Hepatocyte (in vitro differentiated cells): Measurements from ENCODE around the gene AGAP1. TPM values are rescaled to one million over a fixed set of nuclear protein-coding genes. Genes with fewer than 3 reads are reported as not detected.

Experiments used
- DNase-seq: peaks from one replicate; pipeline ENCODE4 v3.0.0-alpha.2; 2016; ENCODE audit warnings: low spot score
- H2AFZ ChIP-seq: fragments of 200-600 bp; sonication (generic); 2 replicates; pipeline ENCODE4 v1.6.0; 2016; ENCODE audit warnings: antibody characterized with exemption, mild to moderate bottlenecking
- H3K27ac ChIP-seq: fragments of 200-600 bp; sonication (generic); 2 replicates; pipeline ENCODE4 v1.5.1; 2016; ENCODE audit warnings: mild to moderate bottlenecking
- H3K27me3 ChIP-seq: fragments of 200-600 bp; sonication (generic); 2 replicates; pipeline ENCODE4 v1.6.1; 2016
- H3K36me3 ChIP-seq: fragments of 200-600 bp; sonication (generic); replicated peaks from 2 replicates; pipeline ENCODE4 v1.5.1; 2016; ENCODE audit warnings: low read depth; ENCODE audit not compliant: insufficient read depth
- H3K4me1 ChIP-seq: fragments of 200-600 bp; sonication (generic); 2 replicates; pipeline ENCODE4 v1.5.1; 2016; ENCODE audit warnings: mild to moderate bottlenecking, moderate library complexity; ENCODE audit not compliant: insufficient read depth
- H3K4me2 ChIP-seq: fragments of 200-600 bp; sonication (generic); 2 replicates; pipeline ENCODE4 v1.6.0; 2016
- H3K4me3 ChIP-seq: fragments of 200-600 bp; sonication (generic); 2 replicates; pipeline ENCODE4 v1.5.1; 2016; ENCODE audit warnings: mild to moderate bottlenecking
- H3K79me2 ChIP-seq: fragments of 200-600 bp; sonication (generic); 2 replicates; pipeline ENCODE4 v1.6.0; 2017; ENCODE audit warnings: mild to moderate bottlenecking
- H3K9me2 ChIP-seq: fragments of 200-600 bp; sonication (generic); replicated peaks from 2 replicates; pipeline ENCODE4 v1.6.0; 2017; ENCODE audit warnings: mild to moderate bottlenecking; ENCODE audit not compliant: insufficient read depth
- H3K9me3 ChIP-seq: fragments of 200-600 bp; sonication (generic); 2 replicates; pipeline ENCODE4 v1.5.1; 2016; ENCODE audit warnings: low read depth, mild to moderate bottlenecking
- H4K20me1 ChIP-seq: fragments of 200-600 bp; sonication (generic); 2 replicates; pipeline ENCODE4 v1.6.0; 2016; ENCODE audit warnings: mild to moderate bottlenecking; ENCODE audit not compliant: insufficient read depth, poor library complexity, severe bottlenecking
- EZH2 ChIP-seq: fragments of 200-600 bp; sonication (generic); IDR thresholded peaks from 2 replicates; pipeline ENCODE4 v1.6.1; 2016; ENCODE audit warnings: antibody characterized with exemption, mild to moderate bottlenecking, borderline replicate concordance
- EZH2phosphoT487 ChIP-seq: fragments of 200-600 bp; sonication (generic); IDR thresholded peaks from one replicate; pipeline ENCODE4 v1.6.1; 2018; ENCODE audit warnings: antibody characterized with exemption, mild to moderate bottlenecking, low read depth, moderate library complexity; ENCODE audit not compliant: unreplicated experiment, severe bottlenecking
- WGBS: methylation state at CpG from one replicate; pipeline ENCODE4 v1.1.6; 2016; ENCODE audit warnings: low lambda C conversion rate; ENCODE audit errors: missing lambda C conversion rate; 5-methylcytosine and 5-hydroxymethylcytosine counted together
- polyA plus RNA-seq: library from polyadenylated mRNA; unstranded; fragments of >200 nt; fragmentation: Nextera tagmentation; extraction: Ambion mirVana; gene quantifications from 2 replicates; pipeline ENCODE4 v1.2.1, GENCODE V29; 2016
- total RNA-seq: library from RNA; depleted of rRNA; stranded (reverse); fragments of >200 nt; gene quantifications from 2 replicates; pipeline ENCODE4 v1.2.3, GENCODE V29; 2014
- TF ChIP-seq, protein P1 (sequence below): fragments of 200-600 bp; sonication (generic); IDR thresholded peaks from 2 replicates; pipeline ENCODE4 v1.5.1; 2016; ENCODE audit warnings: antibody characterized with exemption, mild to moderate bottlenecking; ENCODE audit not compliant: poor library complexity

AGAP1 gene
- total and polyA plus RNA-seq, 2 experiments from 2014 or later, result 12.1 to 20.0 TPM

- no peak for DNase-seq
- H3K4me2 ChIP-seq, result no peak overlapping the region
- H4K20me1 ChIP-seq, result peaks cover 21% of the 10 kb centered on the region
- H3K9me2 ChIP-seq, result no peaks in the 10 kb centered on the region
- no peak overlapping the region for H3K27ac ChIP-seq
- no peaks in the 10 kb centered on the region for H3K27me3 ChIP-seq
- H2AFZ ChIP-seq, result no peak overlapping the region
- no peaks in the 10 kb centered on the region for H3K36me3 ChIP-seq
- TF ChIP-seq EZH2, result no peak
- TF ChIP-seq, protein P1, sequence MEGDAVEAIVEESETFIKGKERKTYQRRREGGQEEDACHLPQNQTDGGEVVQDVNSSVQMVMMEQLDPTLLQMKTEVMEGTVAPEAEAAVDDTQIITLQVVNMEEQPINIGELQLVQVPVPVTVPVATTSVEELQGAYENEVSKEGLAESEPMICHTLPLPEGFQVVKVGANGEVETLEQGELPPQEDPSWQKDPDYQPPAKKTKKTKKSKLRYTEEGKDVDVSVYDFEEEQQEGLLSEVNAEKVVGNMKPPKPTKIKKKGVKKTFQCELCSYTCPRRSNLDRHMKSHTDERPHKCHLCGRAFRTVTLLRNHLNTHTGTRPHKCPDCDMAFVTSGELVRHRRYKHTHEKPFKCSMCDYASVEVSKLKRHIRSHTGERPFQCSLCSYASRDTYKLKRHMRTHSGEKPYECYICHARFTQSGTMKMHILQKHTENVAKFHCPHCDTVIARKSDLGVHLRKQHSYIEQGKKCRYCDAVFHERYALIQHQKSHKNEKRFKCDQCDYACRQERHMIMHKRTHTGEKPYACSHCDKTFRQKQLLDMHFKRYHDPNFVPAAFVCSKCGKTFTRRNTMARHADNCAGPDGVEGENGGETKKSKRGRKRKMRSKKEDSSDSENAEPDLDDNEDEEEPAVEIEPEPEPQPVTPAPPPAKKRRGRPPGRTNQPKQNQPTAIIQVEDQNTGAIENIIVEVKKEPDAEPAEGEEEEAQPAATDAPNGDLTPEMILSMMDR, result no peak
- TF ChIP-seq EZH2phosphoT487, result no peak
- H3K4me1 ChIP-seq, result no peaks in the 10 kb centered on the region
- peaks cover 77% of the 10 kb centered on the region for H3K79me2 ChIP-seq
- no peak overlapping the region for H3K4me3 ChIP-seq
- no peaks in the 10 kb centered on the region for H3K9me3 ChIP-seq
- 98% methylated on average over 3 of the region's 3 CpGs for WGBS
Observed at GRCh38 chr2:235529621-235530020, 35.8 kb downstream of the AGAP1 start.

GRCh38 chr2:235530735-235531134 is 36.9 kb downstream of the AGAP1 start:
- H3K4me1 ChIP-seq, result no peaks in the 10 kb centered on the region
- no peaks in the 10 kb centered on the region for H3K36me3 ChIP-seq
- H3K9me3 ChIP-seq, result no peaks in the 10 kb centered on the region
- H4K20me1 ChIP-seq, result peaks cover 21% of the 10 kb centered on the region
- no peaks in the 10 kb centered on the region for H3K9me2 ChIP-seq
- DNase-seq, result no peak
- 97% methylated on average over 5 of the region's 5 CpGs for WGBS
- H3K4me2 ChIP-seq, result no peak overlapping the region
- no peaks in the 10 kb centered on the region for H3K27me3 ChIP-seq
- H3K79me2 ChIP-seq, result peaks cover 71% of the 10 kb centered on the region
- TF ChIP-seq EZH2phosphoT487 (no peak), EZH2 (no peak)
- TF ChIP-seq, protein P1, result no peak
- H3K4me3 ChIP-seq, result no peak overlapping the region
- H3K27ac ChIP-seq, result no peak overlapping the region
- no peak overlapping the region for H2AFZ ChIP-seq

GRCh38 chr2:235532307-235532706 is 38.5 kb downstream of the AGAP1 start:
- Histone ChIP-seq H3K79me2 (peaks cover 67% of the 10 kb centered on the region), H3K9me2 (no peaks in the 10 kb centered on the region), H3K27me3 (no peaks in the 10 kb centered on the region), H3K9me3 (no peaks in the 10 kb centered on the region), H3K36me3 (no peaks in the 10 kb centered on the region), H3K4me2 (no peak overlapping the region), H2AFZ (no peak overlapping the region), H3K4me3 (no peak overlapping the region), H3K4me1 (no peaks in the 10 kb centered on the region), H3K27ac (no peak overlapping the region), H4K20me1 (peaks cover 22% of the 10 kb centered on the region)
- WGBS, result 95% methylated on average over 5 of the region's 5 CpGs
- TF ChIP-seq, protein P1, result no peak
- TF ChIP-seq EZH2phosphoT487 (no peak), EZH2 (no peak)
- DNase-seq, result no peak

GRCh38 chr2:235533198-235533597 is 39.4 kb downstream of the AGAP1 start:
- WGBS, result 92% methylated on average over 3 of the region's 3 CpGs
- no peak overlapping the region for H2AFZ ChIP-seq
- no peaks in the 10 kb centered on the region for H3K36me3 ChIP-seq
- H3K27me3 ChIP-seq, result no peaks in the 10 kb centered on the region
- H3K27ac ChIP-seq, result no peak overlapping the region
- H3K9me3 ChIP-seq, result no peaks in the 10 kb centered on the region
- H3K9me2 ChIP-seq, result no peaks in the 10 kb centered on the region
- no peak overlapping the region for H3K4me3 ChIP-seq
- H3K4me2 ChIP-seq, result no peak overlapping the region
- TF ChIP-seq EZH2phosphoT487 (no peak), EZH2 (no peak)
- TF ChIP-seq, protein P1, result no peak
- H3K79me2 ChIP-seq, result peaks cover 68% of the 10 kb centered on the region
- DNase-seq, result no peak
- peaks cover 25% of the 10 kb centered on the region for H4K20me1 ChIP-seq
- no peaks in the 10 kb centered on the region for H3K4me1 ChIP-seq
